Endothelial cell of umbilical vein (primary cell): ENCODE measurements around the gene LRRC46. TPM values are rescaled to one million over a fixed set of nuclear protein-coding genes. Genes with fewer than 3 reads are reported as not detected.

Experiments used
- BruUV-seq: library from RNA; stranded (reverse); fragments of 400-500 nt; replicated peaks from 2 replicates; lab custom pipeline; 2021; lab: Mats Ljungman, UMichigan
- CTCF ChIA-PET: fragments of 300-600, 350-600 bp; sonication (Branson Sonifier 250); formaldehyde crosslinking; loops from one replicate; lab custom pipeline; 2021; ENCODE audit warnings: antibody characterized with exemption, inconsistent platforms; lab: Charles Lee
- POLR2A ChIA-PET: fragments of 300-600, 350-600 bp; sonication (Branson Sonifier 250); formaldehyde crosslinking; loops from one replicate; lab custom pipeline; 2021; ENCODE audit warnings: antibody characterized with exemption, inconsistent platforms; lab: Charles Lee
- DNase-seq: peaks from one replicate; pipeline ENCODE4 v3.0.0-alpha.2; 2011; ENCODE audit warnings: low read depth, low spot score
- FAIRE-seq: peaks from 2 replicates; lab custom pipeline; 2011; peaks lifted over from hg19 to GRCh38; lab: Jason Lieb, UNC
- H2AFZ ChIP-seq: 2 replicates; pipeline ENCODE4 v1.6.0; 2012; ENCODE audit warnings: low read depth, low read length, control low read depth, inconsistent platforms
- H3K27ac ChIP-seq: 2 replicates; pipeline ENCODE4 v1.5.1; 2011; ENCODE audit warnings: low read depth, mild to moderate bottlenecking, control low read depth, low read length, moderate library complexity; ENCODE audit not compliant: insufficient read depth
- H3K27me3 ChIP-seq, 2 experiments: 2 replicates each; pipeline versions ENCODE4 v1.6.0 to v1.6.1; 2011; ENCODE audit warnings: low read length in 2 of 2, mixed read lengths in 1 of 2; ENCODE audit not compliant: control insufficient read depth in 2 of 2, insufficient read depth in 2 of 2
- H3K36me3 ChIP-seq, 2 experiments: 2 replicates in 1 of 2; 3 replicates in 1 of 2; pipeline ENCODE4 v1.5.1; 2011; ENCODE audit warnings: low read length in 2 of 2, mild to moderate bottlenecking in 1 of 2, moderate library complexity in 1 of 2; ENCODE audit not compliant: control insufficient read depth in 2 of 2, insufficient read depth in 2 of 2; ENCODE audit errors: extremely low read depth in 1 of 2
- H3K4me1 ChIP-seq: 3 replicates; pipeline ENCODE4 v1.5.1; 2011; ENCODE audit warnings: mild to moderate bottlenecking, low read length; ENCODE audit not compliant: control insufficient read depth, insufficient read depth; ENCODE audit errors: extremely low read depth
- H3K4me2 ChIP-seq: 2 replicates; pipeline ENCODE4 v1.6.1; 2011; ENCODE audit warnings: low read length, control low read depth, mixed read lengths; ENCODE audit not compliant: insufficient read depth
- H3K4me3 ChIP-seq, 3 experiments: fragments of 200-600 bp in 1 of 3; sonication (generic), shearing (Covaris generic) in 1 of 3; replicated peaks in 1 of 3; 2 replicates each; pipeline ENCODE4 v1.5.1; 2011 to 2016; ENCODE audit warnings: control low read depth in 3 of 3, low read length in 3 of 3, mild to moderate bottlenecking in 2 of 3, inconsistent platforms in 1 of 3, low read depth in 1 of 3, moderate library complexity in 1 of 3; ENCODE audit not compliant: insufficient read depth in 1 of 3
- H3K79me2 ChIP-seq: 2 replicates; pipeline ENCODE4 v1.6.0; 2012; ENCODE audit warnings: low read length, inconsistent platforms; ENCODE audit not compliant: control insufficient read depth, insufficient read depth
- H3K9ac ChIP-seq: replicated peaks from 2 replicates; pipeline ENCODE3; 2011; ENCODE audit warnings: low read length, control low read depth; ENCODE audit not compliant: insufficient read depth; ENCODE audit errors: extremely low read depth
- H3K9me1 ChIP-seq: replicated peaks from 3 replicates; pipeline ENCODE4 v1.6.0; 2011; ENCODE audit warnings: mild to moderate bottlenecking, low read length; ENCODE audit not compliant: control insufficient read depth, insufficient read depth; ENCODE audit errors: extremely low read depth
- H3K9me3 ChIP-seq: replicated peaks from 2 replicates; pipeline ENCODE4 v1.5.1; 2012; ENCODE audit warnings: low read length, inconsistent platforms; ENCODE audit not compliant: control insufficient read depth, insufficient read depth
- H4K20me1 ChIP-seq: replicated peaks from 2 replicates; pipeline ENCODE3; 2011; ENCODE audit warnings: mild to moderate bottlenecking, low read length; ENCODE audit not compliant: control insufficient read depth, insufficient read depth; ENCODE audit errors: extremely low read depth
- CTCF ChIP-seq, 2 donors: IDR thresholded peaks; 1 replicate in 1 of 2; 2 replicates in 1 of 2; pipeline ENCODE4 v1.5.1; 2011; ENCODE audit warnings: low read length in 2 of 2, mild to moderate bottlenecking in 2 of 2, moderate library complexity in 2 of 2, control low read depth in 1 of 2, inconsistent platforms in 1 of 2, low read depth in 1 of 2; ENCODE audit not compliant: insufficient read depth in 1 of 2; ENCODE audit errors: extremely low read depth in 1 of 2
- EZH2 ChIP-seq: IDR thresholded peaks from 2 replicates; pipeline ENCODE4 v1.6.1; 2012; ENCODE audit warnings: borderline replicate concordance, low read depth, mild to moderate bottlenecking, moderate library complexity, low read length, inconsistent platforms; ENCODE audit not compliant: severe bottlenecking
- FOS ChIP-seq: IDR thresholded peaks from 2 replicates; pipeline ENCODE4 v1.6.1; 2011; ENCODE audit warnings: mild to moderate bottlenecking, low read length, moderate library complexity, borderline replicate concordance; ENCODE audit not compliant: insufficient read depth
- GATA2 ChIP-seq: IDR thresholded peaks from 2 replicates; pipeline ENCODE4 v1.7.0; 2011; ENCODE audit warnings: low read depth, mild to moderate bottlenecking, moderate library complexity, mixed read lengths, low read length; ENCODE audit not compliant: insufficient read length, insufficient read depth
- JUN ChIP-seq: IDR thresholded peaks from 2 replicates; pipeline ENCODE4 v1.6.1; 2011; ENCODE audit warnings: borderline replicate concordance, low read depth; ENCODE audit not compliant: insufficient read length, insufficient read depth
- MAX ChIP-seq: IDR thresholded peaks from 2 replicates; pipeline ENCODE4 v1.6.1; 2011; ENCODE audit not compliant: insufficient read depth, insufficient read length
- MYC ChIP-seq: IDR thresholded peaks from one replicate; pipeline ENCODE4 v1.6.1; 2011; ENCODE audit warnings: mild to moderate bottlenecking, low read depth, low read length
- POLR2A ChIP-seq: IDR thresholded peaks from 2 replicates; pipeline ENCODE4 v1.6.1; 2012; ENCODE audit warnings: low read depth, mild to moderate bottlenecking, control low read depth, low read length
- POLR2AphosphoS5 ChIP-seq: IDR thresholded peaks from 2 replicates; pipeline ENCODE4 v1.6.1; 2012; ENCODE audit warnings: low read depth, mild to moderate bottlenecking, control low read depth, low read length, moderate library complexity; ENCODE audit not compliant: insufficient read depth
- dilution Hi-C: fragments of 300-500 bp; cut with MboI; formaldehyde crosslinking; loops from one replicate; pipeline ENCODE4 v1.15.0; 2019; ENCODE audit warnings: low sequenced_read_pairs; ENCODE audit not compliant: extremely low pct_ligation_motif_present
- intact Hi-C: fragments of 100-400 bp; cut with micrococcal nuclease; formaldehyde crosslinking; loops from one replicate; pipeline ENCODE4 v1.10.0; 2022
- polyA plus RNA-seq, 4 experiments: library from polyadenylated mRNA; depleted of rRNA in 3 of 4; stranded (reverse) in 3 of 4; unstranded in 1 of 4; fragments of >200 nt; gene quantifications; 2 replicates each; pipeline versions ENCODE4 v1.2.1 to v1.2.3, GENCODE V29; 2011 to 2012; ENCODE audit warnings: missing spikeins in 1 of 4
- total RNA-seq: library from RNA; stranded (reverse); gene quantifications from 2 replicates; pipeline ENCODE4 v1.2.3, GENCODE V29; 2021

Gene LRRC46
- total and polyA plus RNA-seq, 2 donors (not counting 3 experiments of a cell fraction or from before 2014, with no cell fraction given), result 0.36 to 0.42 TPM

GRCh38 chr17:47845716-47846075 lies 14.2 kb downstream of the LRRC46 start:
- Histone ChIP-seq H3K4me3 (no peak overlapping the region), H2AFZ (no peak overlapping the region), H3K27me3 (no peaks in the 10 kb centered on the region), H3K79me2 (no peaks in the 10 kb centered on the region), H4K20me1 (no peaks in the 10 kb centered on the region), H3K9ac (no peak overlapping the region), H3K36me3 (no peaks in the 10 kb centered on the region), H3K4me1 (peaks cover 3% of the 10 kb centered on the region), H3K9me3 (no peaks in the 10 kb centered on the region), H3K9me1 (no peaks in the 10 kb centered on the region), H3K4me2 (no peak overlapping the region), H3K27ac (no peak overlapping the region)
- TF ChIP-seq FOS (no peak), EZH2 (no peak), MYC (no peak), MAX (no peak), POLR2A (no peak), POLR2AphosphoS5 (no peak), CTCF (IDR thresholded peaks at IDR 0.05; ENCODE audit: extremely low read depth in 1 of 2, insufficient read depth in 1 of 2, low read depth in 1 of 2, low read length in 2 of 2) (no peak), JUN (no peak), GATA2 (no peak)
- DNase-seq, result no peak
- dilution Hi-C loops, result no loop called here
- no peak for FAIRE-seq
- intact Hi-C loops, result no loop called here
- CTCF ChIA-PET, result interaction anchor here (0.5 to 10.2 kb wide), 6 partner anchors 10 to 934 kb away, joined by 3 to 367 read pairs (median 24); partner anchors contain the start of gene SP2
- no TSS peak for BruUV-seq
- POLR2A ChIA-PET, result no interaction called here
